ENCODE data around the gene CRYBA4. TPM values are rescaled to one million over a fixed set of nuclear protein-coding genes. Genes with fewer than 3 reads are reported as not detected.

CRYBA4 gene
- total and polyA plus RNA-seq, 10 of the 15 experiments (the other 5 are each of a cell fraction or from before 2014, with no cell fraction given): 0.12 to 0.17 TPM; not detected in 8

- in situ Hi-C loops (cut with MboI) (no loop called here), intact Hi-C loops (cut with micrococcal nuclease; ENCODE audit: unreplicated experiment) (no loop called here)
- TF ChIP-seq IRF4 (IDR thresholded peaks at IDR 0.05; ENCODE audit: low read depth, low read length): no peak
- no peak for TF ChIP-seq BCL11A (IDR thresholded peaks at IDR 0.05; ENCODE audit: low read depth, low read length)
- TF ChIP-seq JUNB (IDR thresholded peaks at IDR 0.05): no peak
- TF ChIP-seq IKZF2 (IDR thresholded peaks at IDR 0.05): no peak
- no peak for TF ChIP-seq PAX8 (IDR thresholded peaks at IDR 0.05)
- TF ChIP-seq ATF3 (IDR thresholded peaks at IDR 0.05; ENCODE audit: borderline replicate concordance, extremely low read depth, low read depth, low read length): no peak
- no peak for TF ChIP-seq CUX1 (IDR thresholded peaks at IDR 0.05; ENCODE audit: insufficient replicate concordance, low read depth, low read length)
- no peak for TF ChIP-seq KDM1A (IDR thresholded peaks at IDR 0.05; ENCODE audit: borderline replicate concordance)
- ChIA-PET RAD21 (ENCODE audit: unreplicated experiment) (no interaction called here), SMC1A (ENCODE audit: uncharacterized antibody, unreplicated experiment) (interaction anchor here (1.2 to 1.4 kb wide), 3 partner anchors 10 to 41 kb away, joined by 3 to 4 read pairs (median 4); no protein-coding TSS in a partner anchor), CTCF (interaction anchor here (0.8 to 1.8 kb wide), 5 partner anchors 9 to 121 kb away, joined by 3 to 7 read pairs (median 3); no protein-coding TSS in a partner anchor), POLR2A (no interaction called here)
- Histone ChIP-seq H3K79me2 (ENCODE audit: control insufficient read depth, insufficient read depth, low read length) (no peaks in the 10 kb centered on the region), H3K27ac (ENCODE audit: control insufficient read depth, insufficient read depth) (no peak overlapping the region), H3K27me3 (replicated peaks in 1 of 2; ENCODE audit: control insufficient read depth in 2 of 2, insufficient read depth in 2 of 2, low read length in 1 of 2) (no peaks in the 10 kb centered on the region), H3K4me2 (ENCODE audit: control insufficient read depth, insufficient read depth) (no peak overlapping the region), H2AFZ (ENCODE audit: control insufficient read depth, low read depth, low read length) (no peak overlapping the region), H3K9ac (ENCODE audit: control insufficient read depth, insufficient read depth, low read length) (no peak overlapping the region), H3K36me3 (ENCODE audit: control insufficient read depth in 2 of 2, insufficient read depth in 2 of 2, low read length in 1 of 2) (no peaks in the 10 kb centered on the region), H3K9me3 (replicated peaks; ENCODE audit: control insufficient read depth, insufficient read depth, low read length) (peaks cover 1% of the 10 kb centered on the region; the same call in 1 of the 3 replicates), H4K20me1 (ENCODE audit: control insufficient read depth, insufficient read depth) (no peaks in the 10 kb centered on the region), H3K4me3 (no peak overlapping the region), H3K4me1 (ENCODE audit: control insufficient read depth, insufficient read depth, low read length) (no peaks in the 10 kb centered on the region)
- WGBS (ENCODE audit: insufficient coverage, insufficient replicate concordance, low lambda C conversion rate, missing lambda C conversion rate): 40% methylated on average over 12 of the region's 12 CpGs
- no TSS peak for BruUV-seq (replicated peaks)
- FAIRE-seq: no peak
- ATAC-seq: no peak
- no peak for DNase-seq (ENCODE audit: low read depth, low spot score)
These were observed 3.0 kb downstream of the CRYBA4 start for GRCh38 chr22:26624803-26625202.
